ENCODE results near the gene NAE1.

DNA sequence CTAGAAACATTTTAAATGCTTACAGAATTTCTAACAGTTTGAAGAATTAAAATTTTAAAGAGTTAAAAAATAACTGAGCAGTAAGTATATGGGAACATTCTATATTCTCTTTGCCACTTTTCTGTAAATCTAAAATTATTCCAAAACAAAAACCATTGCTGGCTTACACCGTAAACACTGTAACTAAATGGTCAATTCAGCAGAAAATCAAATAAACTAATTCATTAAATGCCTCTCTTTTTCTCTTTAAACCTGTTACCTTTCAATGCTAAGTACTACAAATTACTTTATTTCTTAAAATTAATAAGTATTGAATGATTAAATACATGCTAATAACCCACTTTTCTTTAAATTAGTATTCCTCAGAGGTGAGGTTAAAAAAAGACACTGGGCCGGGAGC lies 43.3 kb downstream of the NAE1 start:
- TF ChIP-seq POLR2AphosphoS5 (IDR thresholded peaks at IDR 0.05; ENCODE audit: low read depth, low read length) (no peak), SPI1 (IDR thresholded peaks at IDR 0.05; ENCODE audit: low read depth, low read length) (no peak)
